Dendritic cell treated with granulocyte-macrophage colony-stimulating factor and Interleukin-4, amounts not matched to agents 40 ng/mL and 50 ng/mL, for 4 days (primary cell): ENCODE results near the gene CPVL.
"Not testable (repeated sequence)": the region's sequence is repeated elsewhere in the genome, so short reads cannot be mapped to it uniquely, and the experiment has no call there.

Experiments used
- H3K27ac Mint-ChIP-seq: one replicate; pipeline ENCODE4 v1.8.0; 2022; ENCODE audit warnings: mild to moderate bottlenecking, mixed read lengths
- H3K27me3 Mint-ChIP-seq: one replicate; pipeline ENCODE4 v1.8.0; 2022; ENCODE audit warnings: mild to moderate bottlenecking, mixed read lengths
- H3K36me3 Mint-ChIP-seq: one replicate; pipeline ENCODE4 v1.8.0; 2022; ENCODE audit warnings: low read depth, mixed read lengths
- H3K4me1 Mint-ChIP-seq: one replicate; pipeline ENCODE4 v1.8.0; 2022; ENCODE audit warnings: low read depth, mixed read lengths
- H3K4me3 Mint-ChIP-seq: one replicate; pipeline ENCODE4 v1.8.0; 2022; ENCODE audit warnings: mild to moderate bottlenecking, moderate library complexity, mixed read lengths
- H3K9me3 Mint-ChIP-seq: one replicate; pipeline ENCODE4 v1.8.0; 2022; ENCODE audit warnings: mixed read lengths
- intact Hi-C: fragments of 100-400 bp; cut with micrococcal nuclease; formaldehyde crosslinking; loops from one replicate; pipeline ENCODE4 v1.15.0; 2022

CPVL gene

DNA sequence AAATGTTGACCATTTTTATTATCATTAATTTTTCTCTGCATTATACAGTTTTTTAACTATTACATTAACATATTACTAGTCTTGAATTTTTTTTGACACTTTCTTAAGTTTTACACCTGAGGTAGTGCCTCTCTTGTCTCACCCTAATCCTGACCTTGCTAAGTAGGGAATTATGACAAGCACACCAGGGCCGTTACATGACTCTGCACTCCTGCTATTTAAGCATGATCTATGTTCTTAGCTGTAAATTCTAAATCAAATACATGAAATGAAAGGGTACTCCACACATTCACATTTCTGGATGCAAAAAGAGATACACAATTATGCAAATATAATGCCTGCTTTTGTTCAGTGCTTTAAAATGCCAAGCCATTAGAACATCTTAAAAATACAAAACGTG is 23.6 kb downstream of the CPVL start:
- no peak overlapping the region for H3K27ac Mint-ChIP-seq
- peaks cover 34% of the 10 kb centered on the region for H3K4me1 Mint-ChIP-seq

DNA sequence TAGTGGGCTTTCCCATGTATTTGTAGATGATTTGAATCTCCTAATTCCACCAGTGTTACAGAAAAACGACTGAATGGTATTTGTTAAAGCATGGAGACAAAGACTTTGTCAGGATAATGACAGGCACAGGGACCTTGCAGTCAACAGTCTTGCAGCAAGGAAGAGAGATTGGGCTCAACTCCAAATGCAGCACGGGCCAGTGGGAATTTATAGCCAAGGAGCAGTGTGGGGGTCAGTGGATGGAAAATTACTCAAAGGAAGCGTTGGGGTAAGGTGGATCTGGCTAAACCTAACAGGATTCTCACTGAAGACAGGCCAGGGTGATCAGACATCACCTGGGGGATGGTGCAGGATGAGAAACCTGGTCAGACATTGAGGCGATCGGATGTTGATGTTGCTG is 24.3 kb downstream of the CPVL start:
- Mint-ChIP-seq H3K4me3 (no peak overlapping the region), H3K9me3 (no peaks in the 10 kb centered on the region), H3K36me3 (peaks cover 67% of the 10 kb centered on the region), H3K4me1 (peaks cover 34% of the 10 kb centered on the region), H3K27me3 (no peaks in the 10 kb centered on the region), H3K27ac (no peak overlapping the region)
- intact Hi-C loops: no loop called here

More for the DNA sequence above, 23.6 kb downstream of the CPVL start:
- Mint-ChIP-seq H3K9me3 (no peaks in the 10 kb centered on the region), H3K27me3 (no peaks in the 10 kb centered on the region), H3K36me3 (peaks cover 62% of the 10 kb centered on the region), H3K4me3 (no peak overlapping the region)
- intact Hi-C loops: no loop called here

- intact Hi-C loops: no loop called here
- H3K9me3 Mint-ChIP-seq: no peaks in the 10 kb centered on the region
Measured at GRCh38 chr7:29120955-29121354, 25.4 kb downstream of the CPVL start.

DNA sequence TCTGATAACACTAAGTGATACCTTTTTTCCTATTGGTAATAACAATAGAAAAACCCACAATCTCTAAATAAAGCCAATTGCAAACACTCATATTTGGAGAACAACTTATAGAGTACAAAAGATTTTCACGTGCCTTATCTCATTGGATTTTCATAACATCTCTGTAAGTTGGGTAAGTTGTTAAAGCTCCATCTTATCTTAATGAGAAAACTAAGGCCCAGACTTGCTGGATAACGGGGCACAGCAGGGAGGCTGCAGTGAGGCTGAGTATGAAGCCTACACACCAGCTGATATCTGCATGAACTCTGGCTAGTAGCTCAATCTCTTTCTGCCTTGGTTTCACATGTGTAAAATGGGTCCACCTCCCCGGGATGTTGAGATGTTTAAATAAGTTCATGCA is 26.8 kb downstream of the CPVL start:
- no peak overlapping the region for H3K4me3 Mint-ChIP-seq
- peaks cover 68% of the 10 kb centered on the region for H3K36me3 Mint-ChIP-seq
- no peaks in the 10 kb centered on the region for H3K9me3 Mint-ChIP-seq
- H3K27me3 Mint-ChIP-seq: no peaks in the 10 kb centered on the region
- no peak overlapping the region for H3K27ac Mint-ChIP-seq
- intact Hi-C loops: loop anchor here (10.0 kb wide), 1 partner anchor 225 kb away; no protein-coding TSS in a partner anchor
- H3K4me1 Mint-ChIP-seq: peaks cover 44% of the 10 kb centered on the region

More at GRCh38 chr7:29120955-29121354, 25.4 kb downstream of the CPVL start:
- H3K27me3 Mint-ChIP-seq: no peaks in the 10 kb centered on the region
- no peak overlapping the region for H3K4me3 Mint-ChIP-seq
- peaks cover 30% of the 10 kb centered on the region for H3K4me1 Mint-ChIP-seq
- H3K36me3 Mint-ChIP-seq: peaks cover 56% of the 10 kb centered on the region
- no peak overlapping the region for H3K27ac Mint-ChIP-seq

DNA sequence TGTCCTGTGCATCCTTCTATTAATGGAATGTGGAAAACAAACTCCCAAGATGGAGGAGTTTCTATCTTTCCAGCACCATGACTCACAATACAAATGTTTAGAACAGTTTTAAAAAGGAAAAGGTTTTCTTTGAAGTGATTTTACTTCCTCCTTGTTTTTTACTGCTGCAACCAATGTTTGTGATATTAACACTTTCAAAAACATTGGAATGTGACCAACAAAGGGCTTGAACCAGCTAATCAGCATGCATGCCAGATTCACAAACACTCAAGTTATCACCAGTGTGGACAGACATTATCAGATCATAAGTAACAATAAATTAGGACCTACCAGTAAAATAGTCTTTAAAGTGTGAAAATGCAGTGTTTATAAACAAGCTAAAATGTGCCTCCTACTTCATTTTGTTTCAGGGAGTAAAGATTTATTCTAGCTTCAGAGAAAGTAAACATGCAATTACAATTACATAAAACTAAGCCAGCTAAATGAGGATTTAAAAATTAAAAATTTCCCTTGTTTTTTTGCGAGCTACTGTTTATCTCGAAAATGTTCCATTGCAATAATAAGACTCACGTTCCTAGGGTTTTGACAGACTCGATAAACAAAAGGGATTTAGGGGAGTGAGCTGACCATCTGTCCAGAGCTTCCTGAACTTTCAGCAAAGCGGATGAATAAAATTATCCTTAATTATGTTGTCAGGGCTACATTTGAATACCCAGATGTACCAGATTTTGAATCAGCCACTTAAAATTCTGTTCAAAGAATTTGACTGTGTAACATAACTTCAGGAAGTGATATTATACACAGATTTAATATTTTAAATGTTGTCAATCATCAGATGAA is 29.8 kb downstream of the CPVL start:
- Mint-ChIP-seq H3K36me3 (peaks cover 81% of the 10 kb centered on the region), H3K9me3 (no peaks in the 10 kb centered on the region), H3K4me1 (peaks cover 57% of the 10 kb centered on the region), H3K4me3 (no peak overlapping the region), H3K27ac (no peak overlapping the region), H3K27me3 (no peaks in the 10 kb centered on the region)
- intact Hi-C loops: loop anchor here (10.0 kb wide), 1 partner anchor 228 kb away; no protein-coding TSS in a partner anchor

GRCh38 chr7:29115753-29116152 is 30.6 kb downstream of the CPVL start:
- H3K9me3 Mint-ChIP-seq: no peaks in the 10 kb centered on the region
- intact Hi-C loops: loop anchor here (10.0 kb wide), 1 partner anchor 229 kb away; no protein-coding TSS in a partner anchor
- no peak overlapping the region for H3K27ac Mint-ChIP-seq
- H3K27me3 Mint-ChIP-seq: no peaks in the 10 kb centered on the region
- H3K36me3 Mint-ChIP-seq: peaks cover 81% of the 10 kb centered on the region
- H3K4me1 Mint-ChIP-seq: peaks cover 61% of the 10 kb centered on the region
- no peak overlapping the region for H3K4me3 Mint-ChIP-seq

DNA sequence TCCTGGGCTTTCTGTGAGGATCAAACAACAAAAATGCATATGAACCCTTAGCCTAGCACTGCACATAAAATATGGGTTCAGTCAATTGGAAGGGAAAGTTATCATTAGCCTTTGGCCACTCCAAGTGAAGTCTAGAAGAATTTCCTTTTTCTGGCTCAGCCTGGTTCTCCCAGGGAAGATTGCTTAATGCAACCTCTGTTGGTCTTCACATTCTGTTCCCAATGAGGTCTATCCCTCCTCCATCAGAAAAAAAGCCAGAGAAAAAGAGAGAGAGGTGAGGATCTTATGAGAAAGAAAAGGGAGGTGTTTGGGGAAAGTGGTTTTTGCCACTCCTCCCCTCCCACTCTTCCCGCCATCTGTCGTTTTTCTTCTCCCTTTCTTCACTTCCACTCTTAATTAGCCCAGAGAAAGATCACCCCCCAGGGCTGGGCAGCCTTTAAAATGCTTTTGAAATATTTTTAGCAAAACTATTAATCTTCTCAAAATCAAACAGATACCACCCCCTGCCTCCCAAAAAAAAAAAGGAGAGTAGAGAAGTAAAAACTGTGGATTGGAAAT is 31.1 kb downstream of the CPVL start:
- Mint-ChIP-seq H3K27me3 (no peaks in the 10 kb centered on the region), H3K4me1 (peaks cover 67% of the 10 kb centered on the region), H3K36me3 (peaks cover 81% of the 10 kb centered on the region), H3K9me3 (no peaks in the 10 kb centered on the region), H3K4me3 (peak overlapping the region; percentile 40), H3K27ac (no peak overlapping the region)
- intact Hi-C loops: loop anchor here (10.0 kb wide), 1 partner anchor 230 kb away; no protein-coding TSS in a partner anchor

DNA sequence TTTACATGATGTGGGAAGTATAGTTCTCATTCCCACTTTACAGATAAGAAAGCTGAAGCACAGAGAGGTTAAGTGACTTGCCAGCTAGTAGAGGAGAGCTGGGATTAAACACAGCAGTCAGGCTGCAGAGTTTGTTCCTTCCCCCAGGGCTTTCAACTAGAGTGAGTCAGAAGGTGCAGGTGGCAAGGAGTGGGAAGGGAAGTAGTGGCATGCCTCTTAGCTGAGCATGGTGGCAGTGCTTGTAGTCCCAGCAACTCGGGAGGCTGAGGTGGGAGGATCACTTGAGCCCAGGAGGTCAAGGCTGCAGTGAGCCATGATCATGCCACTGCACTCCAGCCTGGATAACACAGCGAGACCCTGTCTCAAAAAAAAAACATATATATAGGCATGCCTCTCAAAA is 32.1 kb downstream of the CPVL start:
- H3K9me3 Mint-ChIP-seq, H3K27me3 Mint-ChIP-seq, H3K4me3 Mint-ChIP-seq: not testable (repeated sequence)
- Mint-ChIP-seq H3K36me3 (peaks cover 81% of the 10 kb centered on the region), H3K4me1 (peaks cover 76% of the 10 kb centered on the region), H3K27ac (peak overlapping the region; percentile 59)
- intact Hi-C loops: loop anchor here (5.0 to 10.0 kb wide), 3 partner anchors 33 to 293 kb away; partner anchors contain the start of gene CPVL

GRCh38 chr7:29113384-29114102 is 32.8 kb downstream of the CPVL start:
- Mint-ChIP-seq H3K4me3 (peak overlapping the region; percentile 2), H3K9me3 (no peaks in the 10 kb centered on the region), H3K27ac (peak overlapping the region; percentile 59), H3K27me3 (no peaks in the 10 kb centered on the region), H3K36me3 (peaks cover 80% of the 10 kb centered on the region), H3K4me1 (peaks cover 77% of the 10 kb centered on the region)
- intact Hi-C loops: loop anchor here (5.0 to 10.0 kb wide), 3 partner anchors 34 to 294 kb away; partner anchors contain the start of gene CPVL

- H3K27ac Mint-ChIP-seq: peak overlapping the region; percentile 59
- H3K4me1 Mint-ChIP-seq: peaks cover 80% of the 10 kb centered on the region
- peaks cover 77% of the 10 kb centered on the region for H3K36me3 Mint-ChIP-seq
- no peaks in the 10 kb centered on the region for H3K27me3 Mint-ChIP-seq
- intact Hi-C loops: loop anchor here (5.0 to 10.0 kb wide), 3 partner anchors 35 to 295 kb away; partner anchors contain the start of gene CPVL
- no peaks in the 10 kb centered on the region for H3K9me3 Mint-ChIP-seq
- no peak overlapping the region for H3K4me3 Mint-ChIP-seq
Measured at GRCh38 chr7:29112721-29113120, 33.6 kb downstream of the CPVL start.

- H3K27ac Mint-ChIP-seq: peak overlapping the region; percentile 74
- H3K4me1 Mint-ChIP-seq: peaks cover 83% of the 10 kb centered on the region
- no peaks in the 10 kb centered on the region for H3K27me3 Mint-ChIP-seq
- H3K9me3 Mint-ChIP-seq: no peaks in the 10 kb centered on the region
- intact Hi-C loops: loop anchor here (5.0 to 10.0 kb wide), 3 partner anchors 37 to 297 kb away; partner anchors contain the start of gene CPVL
- H3K4me3 Mint-ChIP-seq: no peak overlapping the region
- peaks cover 91% of the 10 kb centered on the region for H3K36me3 Mint-ChIP-seq
Measured at GRCh38 chr7:29109899-29110298, 36.4 kb downstream of the CPVL start.

- Mint-ChIP-seq H3K9me3 (no peaks in the 10 kb centered on the region), H3K36me3 (peaks cover 91% of the 10 kb centered on the region), H3K4me3 (peak overlapping the region; percentile 39), H3K4me1 (peaks cover 77% of the 10 kb centered on the region), H3K27ac (peak overlapping the region; percentile 74), H3K27me3 (no peaks in the 10 kb centered on the region)
- intact Hi-C loops: no loop called here
Measured at GRCh38 chr7:29109358-29109757, 37.0 kb downstream of the CPVL start.

DNA sequence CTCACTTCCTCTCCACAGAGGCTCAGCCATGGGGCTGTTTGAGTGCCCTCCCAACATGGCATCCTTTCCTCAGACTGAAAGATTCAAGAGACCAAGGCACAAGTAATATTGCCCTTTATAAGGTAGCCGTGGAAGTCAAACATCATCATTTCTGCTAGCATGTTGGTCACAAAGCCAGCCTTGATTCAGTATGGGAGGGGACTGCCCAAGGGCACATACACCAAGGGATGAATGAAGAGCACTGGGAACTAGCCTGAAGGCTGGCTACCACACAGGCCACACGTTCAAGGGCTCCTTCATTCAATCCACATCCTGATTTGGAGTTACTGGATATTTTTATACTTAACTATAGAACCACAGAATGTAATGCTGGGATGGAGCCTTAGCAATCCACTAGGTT is 39.3 kb downstream of the CPVL start:
- Mint-ChIP-seq H3K9me3 (no peaks in the 10 kb centered on the region), H3K4me3 (no peak overlapping the region), H3K4me1 (peaks cover 61% of the 10 kb centered on the region), H3K27me3 (no peaks in the 10 kb centered on the region), H3K36me3 (peaks cover 93% of the 10 kb centered on the region), H3K27ac (peak overlapping the region; percentile 48)
- intact Hi-C loops: loop anchor here (2.0 kb wide), 1 partner anchor 180 kb away; no protein-coding TSS in a partner anchor
